ENCODE data around the gene OPCML.

OPCML gene

GRCh38 chr11:133383201-133383600 lies 149.1 kb downstream of the OPCML start:
- Histone ChIP-seq H3K4me1 (ENCODE audit: low read length) (no peaks in the 10 kb centered on the region), H3K9ac (ENCODE audit: low read length) (no peak overlapping the region), H3K4me3 (ENCODE audit: low read length) (no peak overlapping the region), H3K36me3 (replicated peaks; ENCODE audit: insufficient read depth, low read length) (no peaks in the 10 kb centered on the region), H4K20me1 (ENCODE audit: insufficient read depth, low read length) (no peaks in the 10 kb centered on the region), H3K27ac (ENCODE audit: low read length) (no peak overlapping the region), H3K27me3 (replicated peaks; ENCODE audit: insufficient read depth, low read length) (no peaks in the 10 kb centered on the region), H3K79me2 (ENCODE audit: low read length) (no peaks in the 10 kb centered on the region), H3K4me2 (ENCODE audit: low read depth, low read length) (no peak overlapping the region), H3F3A (ENCODE audit: insufficient read depth, low read length) (no peaks in the 10 kb centered on the region), H3K9me3 (replicated peaks; ENCODE audit: insufficient read depth, low read length) (no peaks in the 10 kb centered on the region), H3K9me2 (replicated peaks; ENCODE audit: insufficient read depth, low read length) (no peaks in the 10 kb centered on the region), H2AFZ (ENCODE audit: low read length) (no peak overlapping the region)
- no peak for DNase-seq
- TF ChIP-seq EZH2 (optimal IDR thresholded peaks at IDR 0.05; ENCODE audit: low read depth, low read length) (no peak), CTCF (IDR thresholded peaks at IDR 0.05; ENCODE audit: low read length) (no peak), EZH2phosphoT487 (IDR thresholded peaks at IDR 0.05; ENCODE audit: low read length) (no peak)

GRCh38 chr11:133382131-133382812 lies 150.0 kb downstream of the OPCML start:
- H3K4me2 ChIP-seq (ENCODE audit: low read depth, low read length) = no peak overlapping the region
- H3K79me2 ChIP-seq (ENCODE audit: low read length) = no peaks in the 10 kb centered on the region
- no peak for TF ChIP-seq EZH2phosphoT487 (IDR thresholded peaks at IDR 0.05; ENCODE audit: low read length)
- TF ChIP-seq EZH2 (optimal IDR thresholded peaks at IDR 0.05; ENCODE audit: low read depth, low read length) = no peak
- no peak for TF ChIP-seq CTCF (IDR thresholded peaks at IDR 0.05; ENCODE audit: low read length)
- H3K27me3 ChIP-seq (replicated peaks; ENCODE audit: insufficient read depth, low read length) = no peaks in the 10 kb centered on the region
- no peaks in the 10 kb centered on the region for H3K9me3 ChIP-seq (replicated peaks; ENCODE audit: insufficient read depth, low read length)
- no peaks in the 10 kb centered on the region for H3K9me2 ChIP-seq (replicated peaks; ENCODE audit: insufficient read depth, low read length)
- H3K27ac ChIP-seq (ENCODE audit: low read length) = no peak overlapping the region
- H2AFZ ChIP-seq (ENCODE audit: low read length) = no peak overlapping the region
- no peak overlapping the region for H3K4me3 ChIP-seq (ENCODE audit: low read length)
- DNase-seq = no peak
- no peaks in the 10 kb centered on the region for H3K36me3 ChIP-seq (replicated peaks; ENCODE audit: insufficient read depth, low read length)
- H4K20me1 ChIP-seq (ENCODE audit: insufficient read depth, low read length) = no peaks in the 10 kb centered on the region
- H3K9ac ChIP-seq (ENCODE audit: low read length) = no peak overlapping the region
- no peaks in the 10 kb centered on the region for H3F3A ChIP-seq (ENCODE audit: insufficient read depth, low read length)
- no peaks in the 10 kb centered on the region for H3K4me1 ChIP-seq (ENCODE audit: low read length)

- no peak overlapping the region for H3K4me2 ChIP-seq (ENCODE audit: low read depth, low read length)
Observed at GRCh38 chr11:133381761-133382130, 150.6 kb downstream of the OPCML start.

More at GRCh38 chr11:133381761-133382130, 150.6 kb downstream of the OPCML start:
- H3K79me2 ChIP-seq (ENCODE audit: low read length) = no peaks in the 10 kb centered on the region
- no peaks in the 10 kb centered on the region for H3K9me3 ChIP-seq (replicated peaks; ENCODE audit: insufficient read depth, low read length)
- H3K4me3 ChIP-seq (ENCODE audit: low read length) = no peak overlapping the region
- H2AFZ ChIP-seq (ENCODE audit: low read length) = no peak overlapping the region
- H3K4me1 ChIP-seq (ENCODE audit: low read length) = no peaks in the 10 kb centered on the region
- H3K9me2 ChIP-seq (replicated peaks; ENCODE audit: insufficient read depth, low read length) = no peaks in the 10 kb centered on the region
- no peak for DNase-seq
- no peaks in the 10 kb centered on the region for H3F3A ChIP-seq (ENCODE audit: insufficient read depth, low read length)
- TF ChIP-seq EZH2 (optimal IDR thresholded peaks at IDR 0.05; ENCODE audit: low read depth, low read length) (no peak), CTCF (IDR thresholded peaks at IDR 0.05; ENCODE audit: low read length) (no peak), EZH2phosphoT487 (IDR thresholded peaks at IDR 0.05; ENCODE audit: low read length) (no peak)
- no peaks in the 10 kb centered on the region for H4K20me1 ChIP-seq (ENCODE audit: insufficient read depth, low read length)
- H3K9ac ChIP-seq (ENCODE audit: low read length) = no peak overlapping the region
- H3K27ac ChIP-seq (ENCODE audit: low read length) = no peak overlapping the region
- no peaks in the 10 kb centered on the region for H3K27me3 ChIP-seq (replicated peaks; ENCODE audit: insufficient read depth, low read length)
- H3K36me3 ChIP-seq (replicated peaks; ENCODE audit: insufficient read depth, low read length) = no peaks in the 10 kb centered on the region
